KOPT-K1 (cell line): ENCODE results near the gene SLC13A1.

ENCODE experiments used
- H3K27ac ChIP-seq: fragments of 200-600 bp; sonication (generic); 2 replicates; pipeline ENCODE4 v1.5.1; 2016; ENCODE audit warnings: antibody characterized with exemption, mild to moderate bottlenecking, low read depth, low read length; ENCODE audit not compliant: poor library complexity, severe bottlenecking
- H3K36me3 ChIP-seq: fragments of 200-600 bp; sonication (generic); 2 replicates; pipeline ENCODE4 v1.5.1; 2017; ENCODE audit warnings: antibody characterized with exemption, mild to moderate bottlenecking, low read length, moderate library complexity; ENCODE audit not compliant: insufficient read depth
- H3K9me3 ChIP-seq: fragments of 200-600 bp; sonication (generic); 2 replicates; pipeline ENCODE4 v1.5.1; 2017; ENCODE audit warnings: antibody characterized with exemption, low read length, mild to moderate bottlenecking; ENCODE audit not compliant: insufficient read depth, poor library complexity, severe bottlenecking

The SLC13A1 gene

DNA sequence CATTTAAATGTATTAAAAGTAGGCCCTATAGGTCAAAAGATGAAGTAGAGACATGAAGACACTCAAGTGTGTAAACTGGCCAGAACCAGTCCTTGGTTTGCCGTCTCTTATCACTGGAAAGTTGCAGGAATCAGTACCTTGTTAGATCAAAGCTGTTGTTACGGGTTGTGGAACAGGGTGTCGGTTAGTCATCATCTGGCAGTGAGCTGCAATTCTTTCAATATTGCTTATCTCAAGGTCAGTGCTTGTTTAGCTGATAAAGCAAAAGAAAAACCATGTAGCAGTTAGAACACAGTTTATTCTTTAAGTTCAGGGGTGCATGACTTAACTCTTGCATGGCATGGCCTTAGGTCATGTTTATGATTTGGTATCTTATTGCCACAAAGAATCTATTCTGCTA is 10.0 kb upstream of the SLC13A1 start:
- Histone ChIP-seq H3K27ac (no peak overlapping the region), H3K9me3 (no peaks in the 10 kb centered on the region), H3K36me3 (no peaks in the 10 kb centered on the region)

DNA sequence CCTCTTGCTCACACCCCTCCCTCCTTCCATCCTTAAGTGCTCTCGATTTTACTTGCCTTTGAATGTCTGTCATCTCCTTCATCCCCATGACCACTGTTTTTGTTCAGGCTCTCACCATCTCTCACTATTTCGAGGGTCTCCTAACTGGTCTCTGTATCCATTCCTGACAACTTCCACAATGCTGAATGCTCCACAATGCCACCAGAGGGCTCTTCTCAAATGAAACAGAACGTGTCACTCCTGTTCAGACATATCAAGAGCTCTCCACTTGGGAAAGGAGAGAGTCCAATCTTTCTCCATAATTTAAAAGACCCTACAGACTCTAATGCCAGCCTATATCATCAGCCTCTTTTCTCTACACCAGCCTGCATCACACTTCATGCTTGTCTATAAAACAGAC is 9.0 kb upstream of the SLC13A1 start:
- no peak overlapping the region for H3K27ac ChIP-seq
- H3K9me3 ChIP-seq, result no peaks in the 10 kb centered on the region
- no peaks in the 10 kb centered on the region for H3K36me3 ChIP-seq

DNA sequence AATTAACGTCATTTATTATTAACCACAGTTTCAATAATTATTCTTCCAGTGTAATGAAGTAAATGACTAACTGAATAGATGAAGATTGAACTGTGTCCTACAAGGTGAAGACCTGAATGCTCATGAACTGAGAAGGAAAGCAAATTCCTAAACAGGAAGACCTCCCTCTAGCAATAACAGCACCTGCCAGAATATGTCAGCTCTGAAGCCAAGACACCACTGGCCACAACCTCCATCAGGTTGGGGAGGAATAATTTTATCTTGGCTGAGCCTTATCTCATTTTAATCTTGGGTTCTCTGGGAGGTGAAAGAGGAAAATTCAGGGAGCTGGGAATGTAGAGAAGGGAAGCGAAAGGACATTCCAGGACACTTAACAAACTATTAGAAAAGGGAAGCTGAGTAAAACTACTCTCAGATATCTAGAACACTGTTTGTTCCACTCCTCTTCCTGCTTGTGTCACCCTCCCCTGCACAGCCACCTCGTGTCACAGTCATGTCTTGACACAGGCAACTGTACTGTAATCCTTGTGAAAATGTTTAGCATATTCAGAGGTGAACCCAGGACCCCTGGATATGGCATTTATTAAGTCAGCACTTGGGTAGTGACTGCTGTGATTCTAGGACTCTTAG is 4.6 kb upstream of the SLC13A1 start:
- H3K36me3 ChIP-seq, result no peaks in the 10 kb centered on the region
- no peaks in the 10 kb centered on the region for H3K9me3 ChIP-seq
- no peak overlapping the region for H3K27ac ChIP-seq

DNA sequence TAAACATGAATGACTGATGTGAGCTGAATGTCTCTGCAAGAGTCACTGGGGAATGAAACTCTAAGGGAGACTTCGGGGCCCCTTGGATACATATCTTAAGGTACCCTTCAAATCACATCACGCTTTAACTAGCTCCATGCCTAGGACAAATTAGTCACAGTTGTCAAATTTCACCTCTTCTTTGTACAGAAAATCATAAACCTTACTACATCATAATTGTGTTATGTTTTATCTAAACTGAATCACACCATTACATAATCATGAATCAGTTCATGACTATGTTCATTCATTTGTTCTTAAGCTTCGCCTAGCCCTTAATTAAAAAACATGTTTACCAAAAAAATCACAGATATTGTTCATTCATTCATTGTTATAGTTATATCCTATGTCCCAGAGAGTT is 2.1 kb upstream of the SLC13A1 start:
- H3K36me3 ChIP-seq, result no peaks in the 10 kb centered on the region
- no peaks in the 10 kb centered on the region for H3K9me3 ChIP-seq
- no peak overlapping the region for H3K27ac ChIP-seq

DNA sequence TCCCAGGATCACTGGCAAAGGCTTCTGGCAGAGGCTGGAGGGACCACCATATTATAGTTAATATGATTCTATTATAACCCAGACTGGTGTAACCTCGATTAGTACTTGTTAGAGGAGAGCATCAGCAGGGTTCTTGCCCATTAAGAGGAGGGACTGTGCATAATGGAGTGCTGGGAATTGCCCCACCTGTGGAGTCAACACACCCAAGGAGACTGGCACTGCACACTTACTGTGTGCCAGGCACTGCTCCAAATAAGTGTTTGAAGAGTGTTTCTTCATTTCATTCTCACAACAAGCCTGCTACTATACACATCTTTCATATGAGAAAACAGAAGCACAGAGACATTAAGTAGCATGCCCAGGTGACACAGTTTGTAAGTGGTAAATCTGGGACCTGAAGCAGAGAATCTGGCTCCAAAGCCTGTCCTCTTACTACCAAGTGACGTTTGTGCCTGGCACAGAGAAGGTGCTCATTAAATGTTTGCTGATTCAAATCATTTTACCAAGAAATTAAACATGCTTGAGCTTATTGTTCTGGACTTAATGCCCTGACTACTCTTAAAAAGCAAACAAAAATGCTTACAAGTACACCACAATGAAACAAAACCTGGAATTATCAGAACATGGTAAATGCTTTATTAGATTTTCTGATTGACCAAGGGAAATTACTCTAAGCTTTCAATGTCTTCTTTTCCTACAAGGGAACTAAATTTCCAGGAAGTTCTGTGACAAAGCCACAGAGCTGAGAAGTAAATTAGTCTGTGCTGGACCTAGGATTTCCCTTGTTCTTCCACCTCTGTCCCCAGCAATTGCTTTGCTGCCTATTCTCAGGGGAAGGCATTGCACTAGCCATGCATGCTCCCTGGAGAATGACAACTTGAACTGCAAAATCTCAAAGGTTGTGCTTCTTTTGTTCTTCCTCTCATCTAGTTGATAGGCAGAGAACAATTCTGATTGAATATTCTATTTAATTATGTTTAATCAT is 809 bp downstream of the SLC13A1 start:
- Histone ChIP-seq H3K36me3 (no peaks in the 10 kb centered on the region), H3K9me3 (no peaks in the 10 kb centered on the region), H3K27ac (no peak overlapping the region)

DNA sequence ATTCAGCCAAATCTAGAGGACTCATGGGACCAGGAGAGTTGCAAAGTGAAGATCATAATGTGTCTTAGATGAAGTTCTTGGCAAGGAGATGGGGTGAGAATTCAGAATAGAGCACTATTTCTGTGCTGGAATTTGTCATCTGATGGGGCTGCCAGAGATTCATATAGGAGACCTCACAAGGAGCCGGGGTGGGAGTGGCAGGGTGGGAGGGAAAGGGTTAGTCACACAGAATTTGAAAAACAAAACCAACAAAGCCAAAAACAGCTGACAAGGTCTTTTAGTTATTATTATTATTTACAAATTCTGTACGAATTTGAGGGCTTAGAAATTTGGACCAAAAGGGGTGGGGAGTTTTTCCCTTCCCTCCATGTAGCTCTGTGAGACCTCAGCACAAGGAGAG is 1.7 kb downstream of the SLC13A1 start:
- Histone ChIP-seq H3K27ac (no peak overlapping the region), H3K36me3 (no peaks in the 10 kb centered on the region), H3K9me3 (no peaks in the 10 kb centered on the region)

- H3K36me3 ChIP-seq, result no peaks in the 10 kb centered on the region
- no peak overlapping the region for H3K27ac ChIP-seq
- H3K9me3 ChIP-seq, result no peaks in the 10 kb centered on the region
Measured at GRCh38 chr7:123193235-123193634, 6.5 kb downstream of the SLC13A1 start.

- Histone ChIP-seq H3K9me3 (no peaks in the 10 kb centered on the region), H3K36me3 (no peaks in the 10 kb centered on the region), H3K27ac (no peak overlapping the region)
Measured at GRCh38 chr7:123191132-123191531, 8.6 kb downstream of the SLC13A1 start.

DNA sequence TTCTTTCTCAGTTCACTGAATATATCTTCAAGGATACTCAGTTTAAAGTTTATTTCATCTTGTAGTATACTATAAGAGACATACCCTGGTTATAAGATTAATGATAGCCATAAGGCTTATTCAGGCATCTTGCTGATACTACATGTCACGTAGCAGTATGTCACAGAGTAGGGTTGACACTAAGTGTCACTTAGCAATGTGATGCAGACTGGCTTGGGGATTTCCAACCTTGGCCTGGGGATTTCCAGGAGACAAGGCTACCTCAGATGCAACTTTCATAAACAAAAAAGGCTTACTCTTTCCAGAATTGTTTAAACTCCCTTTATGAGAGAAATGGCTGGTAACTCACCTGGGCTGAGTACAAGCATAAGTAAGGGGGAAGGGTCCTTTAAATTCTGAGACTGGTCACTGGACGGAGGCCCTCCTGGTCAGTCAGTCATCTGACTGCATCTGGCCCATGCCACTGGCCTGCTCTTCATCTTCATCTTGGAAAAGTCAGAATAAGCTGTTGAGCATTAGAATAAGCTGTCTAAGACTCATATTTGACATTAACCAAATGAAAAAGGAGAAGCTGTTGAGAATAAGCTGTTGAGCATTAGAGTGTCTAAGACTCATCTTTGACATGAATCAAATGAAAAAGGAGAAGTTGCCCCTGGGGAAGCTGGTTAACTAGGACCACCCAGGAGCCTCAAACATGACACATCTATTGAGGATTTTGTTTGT is 9.5 kb downstream of the SLC13A1 start:
- no peaks in the 10 kb centered on the region for H3K9me3 ChIP-seq
- no peaks in the 10 kb centered on the region for H3K36me3 ChIP-seq
- no peak overlapping the region for H3K27ac ChIP-seq

DNA sequence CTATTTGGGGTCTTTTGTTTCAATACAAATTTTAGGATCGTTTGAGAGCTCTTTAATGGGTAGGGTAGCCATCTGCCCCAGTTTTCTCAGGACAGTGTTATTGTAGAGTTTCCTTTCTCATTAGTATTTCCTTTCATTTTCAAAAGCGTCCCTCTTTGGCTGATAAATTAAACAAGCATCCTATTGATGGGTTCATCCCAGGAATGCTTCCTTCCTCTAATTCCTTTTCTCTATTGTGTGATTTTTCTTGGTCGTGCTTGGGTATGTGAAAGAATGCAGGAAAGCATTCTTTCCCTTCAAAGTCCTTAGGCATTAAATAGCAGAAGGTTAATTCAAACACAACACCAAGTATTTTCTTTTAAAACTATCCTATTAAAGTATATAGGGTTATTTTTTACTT is 14.0 kb downstream of the SLC13A1 start:
- Histone ChIP-seq H3K9me3 (no peaks in the 10 kb centered on the region), H3K36me3 (no peaks in the 10 kb centered on the region), H3K27ac (no peak overlapping the region)

DNA sequence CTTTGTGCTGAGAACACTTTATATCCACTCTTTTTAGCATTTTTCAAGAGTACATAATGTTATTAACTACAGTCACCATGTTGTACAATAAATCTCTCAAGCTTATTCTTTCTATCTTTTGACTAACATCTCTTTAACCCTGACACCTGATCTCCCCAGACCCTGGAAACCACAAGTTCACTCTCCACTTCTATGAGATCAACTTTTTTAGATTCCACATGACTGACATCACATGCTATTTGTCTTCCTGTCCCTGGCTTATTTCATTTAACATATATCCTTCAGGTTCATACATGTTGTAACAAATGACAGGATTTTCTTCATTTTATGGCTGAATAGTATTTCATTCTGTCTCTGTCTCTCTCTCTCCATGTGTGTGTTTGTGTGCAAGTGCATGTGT is 15.5 kb downstream of the SLC13A1 start:
- no peaks in the 10 kb centered on the region for H3K9me3 ChIP-seq
- H3K36me3 ChIP-seq, result no peaks in the 10 kb centered on the region
- no peak overlapping the region for H3K27ac ChIP-seq

GRCh38 chr7:123183431-123183830 is 16.3 kb downstream of the SLC13A1 start:
- Histone ChIP-seq H3K36me3 (no peaks in the 10 kb centered on the region), H3K27ac (no peak overlapping the region), H3K9me3 (no peaks in the 10 kb centered on the region)

DNA sequence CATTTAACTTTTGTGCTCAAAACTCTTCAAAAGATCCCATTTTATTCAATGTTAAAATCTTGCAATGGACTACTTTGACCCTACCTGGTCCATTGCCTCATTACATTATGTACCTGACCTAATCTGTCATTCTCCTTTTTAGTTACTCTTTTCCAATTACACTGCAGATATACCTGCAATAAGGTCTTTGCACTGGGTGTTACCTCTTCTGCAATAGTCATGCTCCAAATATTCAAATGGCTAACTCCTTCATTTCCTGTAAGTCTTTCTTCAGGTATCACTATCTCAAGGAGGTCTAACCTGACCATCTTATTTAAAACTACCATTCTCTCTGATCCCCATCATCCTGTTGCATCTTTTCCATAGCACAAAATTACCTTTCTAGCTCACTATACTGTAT is 22.3 kb downstream of the SLC13A1 start:
- H3K9me3 ChIP-seq, result no peaks in the 10 kb centered on the region
- no peaks in the 10 kb centered on the region for H3K36me3 ChIP-seq
- H3K27ac ChIP-seq, result no peak overlapping the region

DNA sequence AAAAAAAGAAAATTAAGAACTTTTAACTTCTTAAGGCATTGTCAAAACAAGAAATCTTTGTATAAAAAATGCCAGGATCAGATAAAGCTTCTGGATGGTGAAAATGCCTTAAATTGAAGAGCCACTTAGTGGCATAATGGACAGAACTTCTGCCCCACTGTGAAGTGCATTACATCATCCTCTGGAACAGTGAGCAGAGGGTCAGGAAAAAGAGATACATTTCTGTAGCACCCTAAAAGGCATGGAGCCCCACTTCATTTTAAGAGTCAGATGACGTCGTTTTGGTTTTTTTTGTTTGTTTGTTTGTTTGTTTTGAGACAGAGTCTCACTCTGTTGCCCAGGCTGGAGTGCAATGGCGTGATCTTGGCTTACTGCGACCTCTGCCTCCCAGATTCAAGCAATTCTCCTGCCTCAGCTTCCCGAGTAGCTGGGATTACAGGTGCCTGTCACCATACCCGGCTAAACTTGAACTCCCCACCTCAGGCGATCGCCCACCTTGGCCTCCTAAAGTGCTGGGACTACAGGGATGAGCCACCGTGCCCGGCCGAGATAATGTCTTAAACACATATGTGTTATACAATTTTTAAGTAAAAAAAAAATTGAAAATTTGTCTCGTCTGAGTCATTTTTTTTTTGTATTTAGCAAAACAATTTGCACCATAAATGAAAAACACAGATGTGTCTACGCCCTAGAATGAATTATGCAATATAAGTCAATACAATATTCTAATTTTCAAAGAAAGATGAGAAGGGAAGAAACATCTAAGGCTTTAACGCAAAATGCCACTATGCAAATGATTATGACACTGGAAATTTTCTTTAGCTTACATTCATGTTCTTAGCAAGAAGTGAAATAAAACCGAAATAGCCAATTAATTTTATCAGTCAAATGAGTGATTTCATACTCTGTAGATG is 29.2 kb downstream of the SLC13A1 start:
- no peak overlapping the region for H3K27ac ChIP-seq

More for the DNA sequence above, 29.2 kb downstream of the SLC13A1 start:
- no peaks in the 10 kb centered on the region for H3K36me3 ChIP-seq
- H3K9me3 ChIP-seq, result no peaks in the 10 kb centered on the region
